Lung (tissue), 12 donors: ENCODE data around the gene SIK1. TPM values are rescaled to one million over a fixed set of nuclear protein-coding genes. Genes with fewer than 3 reads are reported as not detected.
A peak's percentile ranks its signal among the peaks of the same experiment; 100 is the strongest.

Experiments used
- ATAC-seq: fragments of 200-7000 bp; cut with Tn5 transposase; one replicate; pipeline ENCODE4 v1.9.1; 2020; ENCODE audit warnings: moderate number of reproducible peaks; ENCODE audit not compliant: insufficient read depth, low FRiP score
- DNase-seq, 3 donors: peaks; one replicate each; pipeline ENCODE4 v3.0.0-alpha.2; 2013 to 2017
- H3K27ac ChIP-seq, 2 donors: one replicate each; pipeline ENCODE4 v1.5.1; 2013; ENCODE audit warnings: mild to moderate bottlenecking in 2 of 2, moderate library complexity in 2 of 2, control low read depth in 1 of 2, inconsistent platforms in 1 of 2, low read depth in 1 of 2, low read length in 1 of 2
- H3K27me3 ChIP-seq, 3 donors: one replicate each; pipeline ENCODE4 v1.5.1; 2013; ENCODE audit warnings: low read length in 2 of 3; ENCODE audit not compliant: control insufficient read depth in 3 of 3, insufficient read depth in 3 of 3
- H3K36me3 ChIP-seq, 4 donors: one replicate each; pipeline ENCODE4 v1.5.1; 2013; ENCODE audit warnings: low read length in 4 of 4, mild to moderate bottlenecking in 1 of 4, moderate library complexity in 1 of 4; ENCODE audit not compliant: control insufficient read depth in 4 of 4, insufficient read depth in 4 of 4
- H3K4me1 ChIP-seq, 5 donors: one replicate each; pipeline ENCODE4 v1.5.1; 2013; ENCODE audit warnings: low read length in 5 of 5, mild to moderate bottlenecking in 2 of 5, moderate library complexity in 1 of 5; ENCODE audit not compliant: control insufficient read depth in 5 of 5, insufficient read depth in 5 of 5
- H3K4me3 ChIP-seq: one replicate; pipeline ENCODE4 v1.5.1; 2013; ENCODE audit warnings: mild to moderate bottlenecking, control low read depth, moderate library complexity
- H3K9ac ChIP-seq, 2 donors: one replicate each; pipeline ENCODE4 v1.5.1; 2013; ENCODE audit warnings: low read length in 2 of 2, control low read depth in 1 of 2; ENCODE audit not compliant: insufficient read depth in 1 of 2
- H3K9me3 ChIP-seq, 4 donors: one replicate each; pipeline ENCODE4 v1.5.1; 2013; ENCODE audit warnings: low read length in 3 of 4, mild to moderate bottlenecking in 1 of 4, moderate library complexity in 1 of 4; ENCODE audit not compliant: control insufficient read depth in 4 of 4, insufficient read depth in 3 of 4
- WGBS, 2 donors: extraction: QIAGEN DNeasy Blood & Tissue Kit; methylation state at CpG; one replicate each; pipeline ENCODE4 v1.1.7; 2013; 5-methylcytosine and 5-hydroxymethylcytosine counted together
- polyA plus RNA-seq, 2 donors: library from polyadenylated mRNA; stranded (reverse); fragments of 200-250 nt; gene quantifications; one replicate each; pipeline ENCODE4 v1.2.1, GENCODE V29; 2013
- total RNA-seq, 2 donors: library from RNA; depleted of rRNA in 1 of 2; stranded (reverse); fragments of >200 nt in 1 of 2; gene quantifications; one replicate each; pipeline ENCODE4 v1.2.1, GENCODE V29; 2014 to 2021
- TF ChIP-seq, protein P1 (sequence below): IDR thresholded peaks from 2 replicates; pipeline ENCODE4 v1.5.1; 2012; ENCODE audit warnings: mild to moderate bottlenecking; ENCODE audit errors: control extremely low read depth, extremely low read depth
- donor health status: control.
- donor health status: control.
- donor health status: Bipolar disorder and iron deficiency.
- donor health status: healthy.
- donor health status: DM: yes; HTN: yes; CAD: no.

The SIK1 gene
- total and polyA plus RNA-seq, 4 donors: 4.3 to 34.1 (median 22.7) TPM

DNA sequence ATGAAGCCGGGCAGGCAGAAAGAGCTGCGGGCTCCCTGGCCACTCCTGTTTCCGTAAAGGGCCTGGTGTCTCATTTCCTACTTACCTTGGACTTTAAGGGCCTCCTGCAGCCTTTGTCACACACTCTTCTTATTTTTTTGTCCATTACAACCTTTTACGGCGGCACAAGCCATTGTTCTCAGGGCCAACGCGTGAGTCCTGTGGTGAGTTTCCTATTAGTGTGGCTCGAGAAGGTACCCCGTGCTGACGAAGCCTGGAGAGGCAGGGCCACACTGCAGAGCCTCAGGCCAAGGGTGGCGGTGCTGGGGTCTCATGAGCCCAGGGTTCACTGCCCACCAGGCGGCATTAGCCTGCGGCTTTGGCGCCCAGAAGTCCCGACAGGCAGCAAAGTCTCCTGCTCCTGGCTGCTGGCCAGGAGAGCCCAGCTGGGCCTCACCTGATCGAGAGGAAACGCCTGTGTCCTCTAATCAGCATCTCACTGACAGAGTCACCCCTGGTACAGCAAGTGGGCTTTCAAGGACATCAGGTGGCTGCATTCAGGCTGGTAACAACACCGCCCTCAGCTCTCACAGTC lies 62.0 kb downstream of the SIK1 start:
- no peaks in the 10 kb centered on the region for H3K36me3 ChIP-seq
- H3K9ac ChIP-seq: no peak overlapping the region
- TF ChIP-seq, protein P1, sequence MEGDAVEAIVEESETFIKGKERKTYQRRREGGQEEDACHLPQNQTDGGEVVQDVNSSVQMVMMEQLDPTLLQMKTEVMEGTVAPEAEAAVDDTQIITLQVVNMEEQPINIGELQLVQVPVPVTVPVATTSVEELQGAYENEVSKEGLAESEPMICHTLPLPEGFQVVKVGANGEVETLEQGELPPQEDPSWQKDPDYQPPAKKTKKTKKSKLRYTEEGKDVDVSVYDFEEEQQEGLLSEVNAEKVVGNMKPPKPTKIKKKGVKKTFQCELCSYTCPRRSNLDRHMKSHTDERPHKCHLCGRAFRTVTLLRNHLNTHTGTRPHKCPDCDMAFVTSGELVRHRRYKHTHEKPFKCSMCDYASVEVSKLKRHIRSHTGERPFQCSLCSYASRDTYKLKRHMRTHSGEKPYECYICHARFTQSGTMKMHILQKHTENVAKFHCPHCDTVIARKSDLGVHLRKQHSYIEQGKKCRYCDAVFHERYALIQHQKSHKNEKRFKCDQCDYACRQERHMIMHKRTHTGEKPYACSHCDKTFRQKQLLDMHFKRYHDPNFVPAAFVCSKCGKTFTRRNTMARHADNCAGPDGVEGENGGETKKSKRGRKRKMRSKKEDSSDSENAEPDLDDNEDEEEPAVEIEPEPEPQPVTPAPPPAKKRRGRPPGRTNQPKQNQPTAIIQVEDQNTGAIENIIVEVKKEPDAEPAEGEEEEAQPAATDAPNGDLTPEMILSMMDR: no peak
- ATAC-seq (no peak), DNase-seq (peak in 2 of 3 donors; percentile 64 to 72)
- H3K9me3 ChIP-seq: no peaks in the 10 kb centered on the region
- no peaks in the 10 kb centered on the region for H3K27me3 ChIP-seq
- no peak overlapping the region for H3K27ac ChIP-seq
- 76 to 83% methylated on average over 18 of the region's 18 CpGs for WGBS, 2 donors
- H3K4me1 ChIP-seq: peaks cover 0 to 38% (median 14%) of the 10 kb centered on the region in 5 donors
- no peak overlapping the region for H3K4me3 ChIP-seq

Other genes with a start within 250 kb of the SIK1 start
- under 1 TPM; 0.60 to 0.71 TPM for gene HSF2BP, start 232.4 kb upstream of the SIK1 start, total RNA-seq
- gene HSF2BP, start 232.4 kb upstream of the SIK1 start, polyA plus RNA-seq: under 1 TPM; 0.46 to 0.55 TPM
- 10 to 100 TPM; 14.6 to 18.1 TPM for gene RRP1B, start 232.4 kb upstream of the SIK1 start, total RNA-seq
- gene RRP1B, start 232.4 kb upstream of the SIK1 start, polyA plus RNA-seq: 10 to 100 TPM in 1 of 2 donors, 1 to 10 TPM in 1; 6.4 to 10.8 TPM